Trophoblast cell (in vitro differentiated cells and primary cell): ENCODE measurements around the gene NRXN3.

Source experiments
- DNase-seq, 2 donors: peaks; one replicate each; pipeline ENCODE4 v3.0.0-alpha.2; 2016
- H2AFZ ChIP-seq: 2 replicates; pipeline ENCODE4 v1.6.1; 2013; ENCODE audit warnings: low read length, moderate library complexity, mild to moderate bottlenecking; ENCODE audit not compliant: insufficient read depth, poor library complexity
- H2AK5ac ChIP-seq: 2 replicates; pipeline ENCODE4 v1.6.1; 2013; ENCODE audit warnings: mild to moderate bottlenecking, low read length
- H2BK120ac ChIP-seq: 2 replicates; pipeline ENCODE4 v1.6.1; 2013; ENCODE audit warnings: low read length, mild to moderate bottlenecking, moderate library complexity; ENCODE audit not compliant: insufficient read depth, poor library complexity
- H2BK12ac ChIP-seq: 2 replicates; pipeline ENCODE4 v1.6.1; 2013; ENCODE audit warnings: mild to moderate bottlenecking, low read length, moderate library complexity
- H2BK5ac ChIP-seq: 2 replicates; pipeline ENCODE4 v1.6.1; 2013; ENCODE audit warnings: low read length, low read depth, moderate library complexity, mild to moderate bottlenecking; ENCODE audit not compliant: poor library complexity
- H3K14ac ChIP-seq: 2 replicates; pipeline ENCODE4 v1.6.1; 2013; ENCODE audit warnings: mild to moderate bottlenecking, low read length
- H3K18ac ChIP-seq: 2 replicates; pipeline ENCODE4 v1.6.1; 2013; ENCODE audit warnings: mild to moderate bottlenecking, low read length
- H3K23ac ChIP-seq: 2 replicates; pipeline ENCODE4 v1.6.1; 2013; ENCODE audit warnings: low read length
- H3K27ac ChIP-seq: 2 replicates; pipeline ENCODE4 v1.5.1; 2013; ENCODE audit warnings: low read depth, mild to moderate bottlenecking, inconsistent platforms, low read length, moderate library complexity
- H3K27me3 ChIP-seq: 2 replicates; pipeline ENCODE4 v1.6.1; 2013; ENCODE audit warnings: inconsistent platforms, mild to moderate bottlenecking, low read length, moderate library complexity; ENCODE audit not compliant: insufficient read depth
- H3K36me3 ChIP-seq, 2 experiments: 1 replicate in 1 of 2; 2 replicates in 1 of 2; pipeline ENCODE4 v1.6.1; 2013; ENCODE audit warnings: low read length in 2 of 2, mild to moderate bottlenecking in 2 of 2, moderate library complexity in 1 of 2; ENCODE audit not compliant: insufficient read depth in 2 of 2, control insufficient read depth in 1 of 2
- H3K4ac ChIP-seq: 2 replicates; pipeline ENCODE4 v1.6.1; 2013; ENCODE audit warnings: low read depth, mild to moderate bottlenecking, low read length, moderate library complexity
- H3K4me1 ChIP-seq, 2 experiments: 1 replicate in 1 of 2; 2 replicates in 1 of 2; pipeline ENCODE4 v1.6.1; 2013; ENCODE audit warnings: low read length in 2 of 2, mild to moderate bottlenecking in 2 of 2, moderate library complexity in 1 of 2; ENCODE audit not compliant: insufficient read depth in 2 of 2, control insufficient read depth in 1 of 2
- H3K4me2 ChIP-seq: 2 replicates; pipeline ENCODE4 v1.6.1; 2013; ENCODE audit warnings: inconsistent platforms, mild to moderate bottlenecking, low read length, moderate library complexity
- H3K4me3 ChIP-seq: 2 replicates; pipeline ENCODE4 v1.5.1; 2013; ENCODE audit warnings: mild to moderate bottlenecking, low read depth, low read length, inconsistent platforms
- H3K79me1 ChIP-seq: one replicate; pipeline ENCODE4 v1.6.1; 2013; ENCODE audit warnings: low read length
- H3K79me2 ChIP-seq: 2 replicates; pipeline ENCODE4 v1.6.1; 2013; ENCODE audit warnings: low read length, mild to moderate bottlenecking; ENCODE audit not compliant: control insufficient read depth, insufficient read depth, poor library complexity
- H3K9ac ChIP-seq: 2 replicates; pipeline ENCODE4 v1.6.1; 2013; ENCODE audit warnings: mild to moderate bottlenecking, low read length
- H3K9me3 ChIP-seq: 2 replicates; pipeline ENCODE4 v1.6.1; 2013; ENCODE audit warnings: low read depth, mild to moderate bottlenecking, control low read depth, inconsistent platforms, low read length; ENCODE audit not compliant: insufficient read depth
- H4K12ac ChIP-seq: 2 replicates; pipeline ENCODE4 v1.6.1; 2013; ENCODE audit warnings: low read depth, mild to moderate bottlenecking, low read length, moderate library complexity
- H4K8ac ChIP-seq: 2 replicates; pipeline ENCODE4 v1.6.1; 2013; ENCODE audit warnings: low read depth, mild to moderate bottlenecking, low read length, moderate library complexity
- H4K91ac ChIP-seq: one replicate; pipeline ENCODE4 v1.6.1; 2013; ENCODE audit warnings: low read depth, mild to moderate bottlenecking, low read length, moderate library complexity
- WGBS: extraction: QIAGEN DNeasy Blood & Tissue Kit; methylation state at CpG from one replicate; pipeline ENCODE4 v1.1.7; 2013; ENCODE audit warnings: missing lambda C conversion rate; ENCODE audit not compliant: insufficient read length, insufficient coverage; ENCODE audit errors: extremely low coverage; 5-methylcytosine and 5-hydroxymethylcytosine counted together

The NRXN3 gene

DNA sequence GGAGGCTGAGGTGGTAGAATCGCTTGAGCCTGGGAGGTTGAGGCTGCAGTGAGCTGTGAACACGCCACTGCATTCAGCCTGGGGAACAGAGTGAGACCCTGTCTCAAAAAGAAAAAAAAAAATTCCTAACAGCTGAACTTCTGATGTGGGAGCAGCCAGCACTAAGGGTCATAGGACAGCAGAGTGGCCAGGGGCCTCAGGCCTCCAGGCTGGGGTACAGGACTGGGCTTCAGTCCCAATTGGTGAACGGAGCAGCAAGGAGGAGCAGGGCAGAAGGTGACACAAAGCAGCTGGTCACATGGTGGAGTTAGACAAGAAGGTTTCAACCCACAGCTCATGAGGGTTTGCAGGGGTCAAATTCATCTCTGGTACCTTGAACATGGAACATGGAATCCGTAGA, 40.8 kb upstream of the NRXN3 start:
- Histone ChIP-seq H4K8ac (no peak overlapping the region), H2BK120ac (no peak overlapping the region), H2AK5ac (no peak overlapping the region), H2BK12ac (no peak overlapping the region), H2AFZ (no peak overlapping the region), H3K14ac (no peak overlapping the region), H3K4ac (no peak overlapping the region), H3K4me1 (no peaks in the 10 kb centered on the region), H3K23ac (no peak overlapping the region), H3K4me2 (no peak overlapping the region), H3K18ac (no peak overlapping the region), H3K27me3 (no peaks in the 10 kb centered on the region), H3K27ac (no peak overlapping the region), H3K9ac (no peak overlapping the region), H3K79me1 (no peaks in the 10 kb centered on the region), H3K4me3 (no peak overlapping the region), H3K9me3 (no peaks in the 10 kb centered on the region), H3K79me2 (no peaks in the 10 kb centered on the region), H2BK5ac (no peak overlapping the region), H4K91ac (no peak overlapping the region), H3K36me3 (no peaks in the 10 kb centered on the region), H4K12ac (no peak overlapping the region)
- no CpG with 5 or more reads among the region's 4 CpGs for WGBS
- DNase-seq, result no peak

DNA sequence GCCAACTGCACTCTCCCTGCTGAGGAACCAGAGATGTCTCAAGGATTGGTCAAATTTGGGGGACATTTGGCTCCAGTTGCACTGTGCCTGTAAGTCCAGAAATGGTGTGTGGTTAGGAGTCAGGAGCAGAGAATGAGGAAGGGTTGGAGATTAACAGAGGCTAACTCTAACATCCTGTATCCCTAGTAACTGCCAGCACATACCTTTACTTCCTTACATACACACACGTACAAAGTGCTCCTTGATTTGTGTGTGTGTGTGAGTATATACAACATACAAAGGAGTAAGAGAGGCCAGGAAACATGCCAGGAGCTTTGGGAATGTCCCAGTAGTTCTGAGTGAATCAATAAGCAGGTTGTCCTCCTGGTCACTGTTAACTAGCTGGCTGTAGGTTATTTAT, 39.8 kb upstream of the NRXN3 start:
- Histone ChIP-seq H3K27me3 (no peaks in the 10 kb centered on the region), H3K4me2 (no peak overlapping the region), H2BK5ac (no peak overlapping the region), H4K8ac (no peak overlapping the region), H3K4ac (no peak overlapping the region), H3K4me3 (no peak overlapping the region), H3K9ac (no peak overlapping the region), H2AFZ (no peak overlapping the region), H4K12ac (no peak overlapping the region), H3K4me1 (no peaks in the 10 kb centered on the region), H3K27ac (no peak overlapping the region), H3K36me3 (no peaks in the 10 kb centered on the region), H2AK5ac (no peak overlapping the region), H3K79me1 (no peaks in the 10 kb centered on the region), H3K14ac (no peak overlapping the region), H2BK12ac (no peak overlapping the region), H2BK120ac (no peak overlapping the region), H3K23ac (no peak overlapping the region), H3K9me3 (no peaks in the 10 kb centered on the region), H3K18ac (no peak overlapping the region), H3K79me2 (no peaks in the 10 kb centered on the region), H4K91ac (no peak overlapping the region)
- no CpG with 5 or more reads among the region's 1 CpG for WGBS
- DNase-seq, result no peak

DNA sequence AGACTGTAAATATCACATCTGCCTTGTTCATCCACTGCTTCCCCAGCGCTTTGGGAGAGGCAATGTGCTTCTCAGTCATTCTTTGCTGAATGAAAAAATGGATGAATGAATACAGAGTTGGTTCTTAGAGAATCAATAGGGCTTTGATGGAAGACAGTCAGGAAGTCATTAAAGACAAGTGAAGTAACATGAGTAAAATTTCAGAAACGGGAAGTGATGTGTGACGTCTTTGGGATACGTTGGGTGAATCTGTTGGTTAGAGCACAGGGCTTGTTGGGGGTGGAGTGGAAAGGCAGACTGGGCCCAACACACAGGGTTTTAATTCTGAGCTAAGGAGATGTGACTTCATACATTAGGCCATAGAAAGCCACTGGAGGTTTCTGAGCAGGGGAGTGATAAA, 39.0 kb upstream of the NRXN3 start:
- Histone ChIP-seq H3K36me3 (no peaks in the 10 kb centered on the region), H3K79me2 (no peaks in the 10 kb centered on the region), H3K23ac (no peak overlapping the region), H3K18ac (no peak overlapping the region), H4K8ac (no peak overlapping the region), H2BK5ac (no peak overlapping the region), H2AFZ (no peak overlapping the region), H3K14ac (no peak overlapping the region), H4K12ac (no peak overlapping the region), H2BK12ac (no peak overlapping the region), H4K91ac (no peak overlapping the region), H3K9me3 (no peaks in the 10 kb centered on the region), H3K27ac (no peak overlapping the region), H3K4me1 (peaks cover 0 to 2% of the 10 kb centered on the region in 2 experiments), H2BK120ac (no peak overlapping the region), H3K4ac (no peak overlapping the region), H3K4me3 (no peak overlapping the region), H3K27me3 (no peaks in the 10 kb centered on the region), H3K9ac (no peak overlapping the region), H3K79me1 (no peaks in the 10 kb centered on the region), H3K4me2 (no peak overlapping the region), H2AK5ac (no peak overlapping the region)
- no CpG with 5 or more reads among the region's 4 CpGs for WGBS
- DNase-seq, result no peak

DNA sequence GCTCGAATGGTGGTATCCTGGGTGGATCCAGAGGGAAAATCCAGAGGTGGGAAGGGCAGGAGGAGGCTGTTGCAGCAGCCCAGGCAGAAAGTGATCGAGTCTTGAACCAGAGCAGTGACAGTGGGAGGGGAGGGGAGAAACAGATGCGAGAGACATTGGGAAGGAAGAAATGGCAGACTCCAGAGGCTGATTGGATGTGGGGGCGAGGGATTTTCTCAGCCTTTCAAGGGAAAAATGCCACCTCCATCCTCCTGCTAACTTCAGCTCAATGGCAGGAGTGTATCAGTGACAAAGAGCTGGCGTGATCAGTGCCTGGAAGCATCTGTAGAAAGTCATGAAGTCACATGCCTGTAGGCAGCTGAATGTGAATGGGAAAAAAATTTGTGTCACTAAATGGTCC, 38.6 kb upstream of the NRXN3 start:
- no peak for DNase-seq
- Histone ChIP-seq H3K9me3 (no peaks in the 10 kb centered on the region), H4K12ac (no peak overlapping the region), H3K14ac (no peak overlapping the region), H3K36me3 (no peaks in the 10 kb centered on the region), H2BK12ac (no peak overlapping the region), H3K18ac (no peak overlapping the region), H4K8ac (no peak overlapping the region), H4K91ac (no peak overlapping the region), H3K27me3 (no peaks in the 10 kb centered on the region), H3K79me2 (no peaks in the 10 kb centered on the region), H3K4ac (no peak overlapping the region), H3K4me1 (peaks cover 0 to 2% of the 10 kb centered on the region in 2 experiments), H3K9ac (no peak overlapping the region), H3K27ac (no peak overlapping the region), H2BK5ac (no peak overlapping the region), H3K4me3 (no peak overlapping the region), H2AK5ac (no peak overlapping the region), H3K4me2 (no peak overlapping the region), H2BK120ac (no peak overlapping the region), H3K79me1 (no peaks in the 10 kb centered on the region), H2AFZ (no peak overlapping the region), H3K23ac (no peak overlapping the region)
- no CpG with 5 or more reads among the region's 5 CpGs for WGBS
